HCT116 (cell line): ENCODE measurements around the gene LIPT2. TPM values are rescaled to one million over a fixed set of nuclear protein-coding genes. Genes with fewer than 3 reads are reported as not detected.

Source experiments
- ATAC-seq: fragments of 200-7000 bp; cut with Tn5 transposase; 2 replicates; pipeline ENCODE4 v1.9.1; 2020; ENCODE audit warnings: mild to moderate bottlenecking, moderate library complexity
- BruUV-seq: library from RNA; stranded (reverse); fragments of 400-500 nt; replicated peaks from 2 replicates; lab custom pipeline; 2021; lab: Mats Ljungman, UMichigan
- CTCF ChIA-PET: fragments of 300-600 bp; sonication (Branson Sonifier 250); formaldehyde crosslinking; loops from one replicate; lab custom pipeline; 2021; ENCODE audit warnings: antibody characterized with exemption; lab: Charles Lee
- POLR2A ChIA-PET: fragments of 300-600, 350-600 bp; sonication (Branson Sonifier 250); formaldehyde crosslinking; loops from one replicate; lab custom pipeline; 2021; ENCODE audit warnings: antibody characterized with exemption; lab: Charles Lee
- RAD21 ChIA-PET, 2 experiments: fragments of 300-600 bp; sonication (Branson Sonifier 250); formaldehyde crosslinking; loops; one replicate each; lab custom pipeline; 2023; ENCODE audit warnings: low total read pairs in 2 of 2; ENCODE audit not compliant: uncharacterized antibody in 2 of 2, unreplicated experiment in 2 of 2, low non-redundant PET in 1 of 2; lab: Charles Lee
- DNase-seq: peaks from one replicate; pipeline ENCODE4 v3.0.0-alpha.2; 2010; ENCODE audit warnings: low read depth, low spot score
- H2AFZ ChIP-seq: fragments of 200-600 bp; shearing (Covaris generic), sonication (generic); 2 replicates; pipeline ENCODE4 v1.6.1; 2017; ENCODE audit warnings: low read depth, mixed run types, mixed read lengths, antibody characterized with exemption, low read length; ENCODE audit not compliant: poor library complexity, severe bottlenecking
- H3K27ac ChIP-seq: 2 replicates; pipeline ENCODE4 v1.5.1; 2012; ENCODE audit warnings: low read depth, low read length
- H3K27me3 ChIP-seq: fragments of 200-600 bp; sonication (generic); 2 replicates; pipeline ENCODE4 v1.6.1; 2016; ENCODE audit warnings: mixed run types, low read length, mixed read lengths; ENCODE audit not compliant: insufficient read depth
- H3K36me3 ChIP-seq, 2 experiments: fragments of 200-500 bp in 1 of 2; fragments of 200-600 bp in 1 of 2; sonication (Bioruptor generic) in 1 of 2; sonication (generic) in 1 of 2; 2 replicates each; pipeline versions ENCODE4 v1.5.1 to v1.6.1; 2014 to 2016; ENCODE audit warnings: low read length in 2 of 2, inconsistent platforms in 1 of 2, mixed read lengths in 1 of 2, mixed run types in 1 of 2; ENCODE audit not compliant: insufficient read depth in 2 of 2, control insufficient read depth in 1 of 2
- H3K4me1 ChIP-seq, 2 experiments: fragments of 200-600 bp in 1 of 2; sonication (generic) in 1 of 2; 2 replicates each; pipeline versions ENCODE4 v1.5.1 to v1.6.1; 2012 to 2017; ENCODE audit warnings: low read length in 2 of 2, inconsistent platforms in 1 of 2, mild to moderate bottlenecking in 1 of 2, mixed read lengths in 1 of 2, mixed run types in 1 of 2, moderate library complexity in 1 of 2; ENCODE audit not compliant: insufficient read depth in 2 of 2, control insufficient read depth in 1 of 2
- H3K4me2 ChIP-seq: fragments of 200-600 bp; sonication (generic); 2 replicates; pipeline ENCODE4 v1.6.1; 2017; ENCODE audit warnings: mixed run types, low read length, mixed read lengths
- H3K4me3 ChIP-seq, 2 experiments: fragments of 200-600 bp in 1 of 2; sonication (generic) in 1 of 2; replicated peaks in 1 of 2; 2 replicates each; pipeline ENCODE4 v1.5.1; 2011 to 2016; ENCODE audit warnings: low read length in 2 of 2, control low read depth in 1 of 2, low read depth in 1 of 2, mild to moderate bottlenecking in 1 of 2, mixed read lengths in 1 of 2, mixed run types in 1 of 2
- H3K79me2 ChIP-seq: fragments of 200-600 bp; sonication (generic); 2 replicates; pipeline ENCODE4 v1.6.1; 2017; ENCODE audit warnings: mild to moderate bottlenecking, mixed run types, low read length, moderate library complexity, mixed read lengths; ENCODE audit not compliant: insufficient read depth
- H3K9ac ChIP-seq: fragments of 200-600 bp; sonication (generic); 2 replicates; pipeline ENCODE4 v1.6.1; 2016; ENCODE audit warnings: low read length, mixed read lengths
- H3K9me2 ChIP-seq: fragments of 200-600 bp; sonication (generic), shearing (Covaris generic); 2 replicates; pipeline ENCODE4 v1.6.1; 2017; ENCODE audit warnings: mixed run types, mild to moderate bottlenecking, moderate library complexity; ENCODE audit not compliant: insufficient read depth
- H3K9me3 ChIP-seq, 2 experiments: fragments of 200-500 bp in 1 of 2; fragments of 200-600 bp in 1 of 2; sonication (Bioruptor generic) in 1 of 2; sonication (generic) in 1 of 2; 2 replicates each; pipeline ENCODE4 v1.6.1; 2014 to 2017; ENCODE audit warnings: low read length in 2 of 2, mixed read lengths in 2 of 2, inconsistent platforms in 1 of 2, low read depth in 1 of 2, mild to moderate bottlenecking in 1 of 2, mixed run types in 1 of 2, moderate library complexity in 1 of 2; ENCODE audit not compliant: control insufficient read depth in 1 of 2, insufficient read depth in 1 of 2
- H4K20me1 ChIP-seq: fragments of 200-600 bp; sonication (generic), shearing (Covaris generic); 2 replicates; pipeline ENCODE4 v1.6.1; 2017; ENCODE audit warnings: mixed run types, mild to moderate bottlenecking, moderate library complexity; ENCODE audit not compliant: insufficient read depth
- CBX3 ChIP-seq: IDR thresholded peaks from 2 replicates; pipeline ENCODE4 v1.6.1; 2012; ENCODE audit warnings: low read depth
- CEBPB ChIP-seq: IDR thresholded peaks from 2 replicates; pipeline ENCODE4 v1.6.1; 2012; ENCODE audit warnings: low read depth
- EGR1 ChIP-seq: IDR thresholded peaks from 2 replicates; pipeline ENCODE4 v1.6.1; 2012; ENCODE audit warnings: low read depth
- ELF1 ChIP-seq: IDR thresholded peaks from 2 replicates; pipeline ENCODE4 v1.6.1; 2012; ENCODE audit warnings: low read depth, borderline replicate concordance
- EZH2 ChIP-seq: fragments of 200-600 bp; sonication (generic); IDR thresholded peaks from 2 replicates; pipeline ENCODE4 v1.6.1; 2017; ENCODE audit warnings: antibody characterized with exemption, mixed run types
- FOSL1 ChIP-seq: IDR thresholded peaks from 2 replicates; pipeline ENCODE4 v1.6.1; 2012; ENCODE audit warnings: low read depth
- JUND ChIP-seq: IDR thresholded peaks from 2 replicates; pipeline ENCODE4 v1.6.1; 2012
- POLR2A ChIP-seq: IDR thresholded peaks from 2 replicates; pipeline ENCODE4 v1.7.0; 2011; ENCODE audit warnings: borderline replicate concordance; ENCODE audit not compliant: insufficient read depth, insufficient read length; ENCODE audit errors: extremely low read depth
- POLR2AphosphoS5 ChIP-seq: IDR thresholded peaks from 2 replicates; pipeline ENCODE4 v1.6.1; 2011; ENCODE audit warnings: mild to moderate bottlenecking, low read depth, low read length, moderate library complexity
- RAD21 ChIP-seq: IDR thresholded peaks from 2 replicates; pipeline ENCODE4 v1.6.1; 2012; ENCODE audit warnings: low read depth, mild to moderate bottlenecking
- SIN3A ChIP-seq: IDR thresholded peaks from 2 replicates; pipeline ENCODE4 v1.6.1; 2012; ENCODE audit warnings: low read depth
- SP1 ChIP-seq: IDR thresholded peaks from 2 replicates; pipeline ENCODE4 v1.6.1; 2012; ENCODE audit warnings: low read depth
- SRF ChIP-seq: IDR thresholded peaks from 2 replicates; pipeline ENCODE4 v1.6.1; 2012; ENCODE audit warnings: low read depth
- TCF7L2 ChIP-seq: IDR thresholded peaks from 2 replicates; pipeline ENCODE4 v1.7.0; 2011; ENCODE audit warnings: borderline replicate concordance, inconsistent platforms; ENCODE audit not compliant: insufficient read depth, insufficient read length; ENCODE audit errors: extremely low read depth
- YY1 ChIP-seq: IDR thresholded peaks from 2 replicates; pipeline ENCODE4 v1.6.1; 2011; ENCODE audit warnings: low read length, low read depth, moderate library complexity, mild to moderate bottlenecking; ENCODE audit not compliant: insufficient replicate concordance; ENCODE audit errors: extremely low read depth
- ZFX ChIP-seq: fragments of 450-650 bp; IDR thresholded peaks from 2 replicates; pipeline ENCODE4 v1.6.1; 2017
- intact Hi-C: fragments of 100-400 bp; cut with micrococcal nuclease; formaldehyde crosslinking; loops from 2 replicates; pipeline ENCODE4 v1.10.0; 2022
- total RNA-seq: library from RNA; stranded (reverse); gene quantifications from one replicate; pipeline ENCODE4 v1.2.1, GENCODE V29; 2021; ENCODE audit not compliant: unreplicated experiment
- TF ChIP-seq, protein P1 (sequence below): IDR thresholded peaks from 2 replicates; pipeline ENCODE4 v1.6.1; 2011; ENCODE audit warnings: mild to moderate bottlenecking, low read length, moderate library complexity; ENCODE audit not compliant: insufficient replicate concordance; ENCODE audit errors: extremely low read depth
- TF ChIP-seq, protein P2 (sequence below): IDR thresholded peaks from 2 replicates; pipeline ENCODE4 v1.6.1; 2012

LIPT2 gene
- total RNA-seq, 1 experiment from 2014 or later = 3.4 TPM

DNA sequence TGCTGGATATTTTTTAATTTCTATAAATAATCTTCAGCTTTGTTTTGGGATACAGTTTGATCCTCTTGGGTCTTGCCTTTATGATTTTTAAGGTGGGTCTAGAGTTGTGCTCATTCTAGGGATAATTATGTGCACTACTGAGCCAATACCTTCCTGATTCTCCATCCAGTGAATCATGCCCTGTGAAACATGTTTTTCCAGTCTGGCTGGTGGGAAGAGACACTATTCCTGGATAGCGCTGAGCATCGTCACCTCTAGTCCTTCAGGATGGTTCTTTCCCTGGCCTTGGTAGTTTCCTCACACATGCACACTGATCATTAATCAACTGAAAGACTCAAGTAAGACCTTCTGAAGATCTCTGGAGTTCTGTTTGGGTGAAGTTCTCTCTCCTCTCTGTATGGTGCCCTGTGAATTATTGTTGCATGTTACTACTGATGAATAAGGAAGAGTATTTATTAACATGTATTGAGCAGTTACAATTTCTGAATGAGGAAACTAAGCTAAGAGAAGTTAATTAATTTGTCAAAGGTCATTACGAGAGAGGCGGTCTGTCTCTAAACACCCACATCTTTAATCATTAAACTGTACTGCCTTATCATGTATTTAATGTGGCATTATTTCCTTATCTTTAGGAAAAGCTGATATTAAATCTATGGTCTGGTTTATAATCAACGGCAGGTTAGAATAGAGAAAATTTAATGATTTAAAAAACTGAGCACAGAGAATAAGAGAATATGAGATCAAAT, 39.1 kb upstream of the LIPT2 start:
- H3K27me3 ChIP-seq = no peaks in the 10 kb centered on the region
- H2AFZ ChIP-seq = peak overlapping the region; percentile 17
- H3K9me2 ChIP-seq = no peaks in the 10 kb centered on the region
- no peaks in the 10 kb centered on the region for H3K9me3 ChIP-seq
- H3K4me2 ChIP-seq = peak overlapping the region; percentile 36
- no TSS peak for BruUV-seq
- RAD21 ChIA-PET = no interaction called here
- no peak overlapping the region for H3K9ac ChIP-seq
- peak; percentile 96 for TF ChIP-seq SP1
- TF ChIP-seq EGR1 = no peak
- TF ChIP-seq POLR2AphosphoS5 = 0 out of 2 replicates have a peak, but pooled peaks have one; percentile 40
- TF ChIP-seq CBX3 = peak; percentile 97
- TF ChIP-seq EZH2 = no peak
- TF ChIP-seq, protein P1, sequence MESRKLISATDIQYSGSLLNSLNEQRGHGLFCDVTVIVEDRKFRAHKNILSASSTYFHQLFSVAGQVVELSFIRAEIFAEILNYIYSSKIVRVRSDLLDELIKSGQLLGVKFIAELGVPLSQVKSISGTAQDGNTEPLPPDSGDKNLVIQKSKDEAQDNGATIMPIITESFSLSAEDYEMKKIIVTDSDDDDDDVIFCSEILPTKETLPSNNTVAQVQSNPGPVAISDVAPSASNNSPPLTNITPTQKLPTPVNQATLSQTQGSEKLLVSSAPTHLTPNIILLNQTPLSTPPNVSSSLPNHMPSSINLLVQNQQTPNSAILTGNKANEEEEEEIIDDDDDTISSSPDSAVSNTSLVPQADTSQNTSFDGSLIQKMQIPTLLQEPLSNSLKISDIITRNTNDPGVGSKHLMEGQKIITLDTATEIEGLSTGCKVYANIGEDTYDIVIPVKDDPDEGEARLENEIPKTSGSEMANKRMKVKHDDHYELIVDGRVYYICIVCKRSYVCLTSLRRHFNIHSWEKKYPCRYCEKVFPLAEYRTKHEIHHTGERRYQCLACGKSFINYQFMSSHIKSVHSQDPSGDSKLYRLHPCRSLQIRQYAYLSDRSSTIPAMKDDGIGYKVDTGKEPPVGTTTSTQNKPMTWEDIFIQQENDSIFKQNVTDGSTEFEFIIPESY = no peak
- peak; percentile 44 for TF ChIP-seq CEBPB
- TF ChIP-seq SRF = no peak
- TF ChIP-seq YY1 = peak; percentile 26
- no peak; the same call in 1 of the 2 replicates for TF ChIP-seq ELF1
- peak; percentile 60; the same call in 1 of the 2 replicates for TF ChIP-seq SIN3A
- TF ChIP-seq RAD21 = 0 out of 2 replicates have a peak, but pooled peaks have one; percentile 9
- TF ChIP-seq, protein P2, sequence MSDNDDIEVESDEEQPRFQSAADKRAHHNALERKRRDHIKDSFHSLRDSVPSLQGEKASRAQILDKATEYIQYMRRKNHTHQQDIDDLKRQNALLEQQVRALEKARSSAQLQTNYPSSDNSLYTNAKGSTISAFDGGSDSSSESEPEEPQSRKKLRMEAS = peak; percentile 75
- no peak for TF ChIP-seq ZFX
- TF ChIP-seq POLR2A = no peak
- TF ChIP-seq JUND = peak; percentile 90
- no peak for TF ChIP-seq TCF7L2
- peak; percentile 67; the same call in 1 of the 2 replicates for TF ChIP-seq FOSL1
- TF ChIP-seq, all 23 proteins: peak for 10
- H3K36me3 ChIP-seq = no peaks in the 10 kb centered on the region
- H3K4me1 ChIP-seq = peaks cover 0 to 17% of the 10 kb centered on the region in 2 experiments; a peak in 2 of 4 replicates
- ChIA-PET CTCF (no interaction called here), POLR2A (no interaction called here)
- no peak overlapping the region for H3K4me3 ChIP-seq
- no peaks in the 10 kb centered on the region for H4K20me1 ChIP-seq
- H3K79me2 ChIP-seq = no peaks in the 10 kb centered on the region
- no peak overlapping the region for H3K27ac ChIP-seq
- intact Hi-C loops = no loop called here
- peak; percentile 44 for DNase-seq
- peak; percentile 64 for ATAC-seq
